ENCODE data around the gene CLPTM1. TPM values are rescaled to one million over a fixed set of nuclear protein-coding genes. Genes with fewer than 3 reads are reported as not detected.

Gene CLPTM1
- total RNA-seq, 1 donor from 2014 or later: 58.0 TPM

DNA sequence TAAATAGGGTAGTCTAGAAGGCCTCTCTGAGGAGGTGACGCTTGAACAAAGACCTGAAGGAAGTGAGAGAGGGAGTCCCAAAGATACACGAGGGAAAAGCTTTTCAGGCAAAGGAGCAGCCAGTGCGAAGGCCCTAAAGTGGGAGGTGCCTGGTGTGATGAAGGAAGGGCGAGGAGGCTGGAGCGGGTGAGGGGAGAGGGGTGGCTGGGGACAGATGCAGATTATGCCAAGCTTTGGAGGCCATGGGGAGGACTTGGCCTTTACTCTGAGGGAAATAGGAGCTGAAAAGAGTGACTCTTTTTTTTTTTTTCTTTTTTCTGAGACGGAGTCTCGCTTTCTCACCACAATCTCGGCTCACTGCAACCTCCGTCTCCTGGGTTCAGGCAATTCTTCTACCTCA lies 2.9 kb downstream of the CLPTM1 start:
- no peak for DNase-seq (ENCODE audit: low read depth)
- no peak overlapping the region for H3K4me3 ChIP-seq (ENCODE audit: low read depth, low read length)
- no peaks in the 10 kb centered on the region for H3K36me3 ChIP-seq (ENCODE audit: control insufficient read depth, insufficient read depth, low read length)
- TF ChIP-seq, protein P1, sequence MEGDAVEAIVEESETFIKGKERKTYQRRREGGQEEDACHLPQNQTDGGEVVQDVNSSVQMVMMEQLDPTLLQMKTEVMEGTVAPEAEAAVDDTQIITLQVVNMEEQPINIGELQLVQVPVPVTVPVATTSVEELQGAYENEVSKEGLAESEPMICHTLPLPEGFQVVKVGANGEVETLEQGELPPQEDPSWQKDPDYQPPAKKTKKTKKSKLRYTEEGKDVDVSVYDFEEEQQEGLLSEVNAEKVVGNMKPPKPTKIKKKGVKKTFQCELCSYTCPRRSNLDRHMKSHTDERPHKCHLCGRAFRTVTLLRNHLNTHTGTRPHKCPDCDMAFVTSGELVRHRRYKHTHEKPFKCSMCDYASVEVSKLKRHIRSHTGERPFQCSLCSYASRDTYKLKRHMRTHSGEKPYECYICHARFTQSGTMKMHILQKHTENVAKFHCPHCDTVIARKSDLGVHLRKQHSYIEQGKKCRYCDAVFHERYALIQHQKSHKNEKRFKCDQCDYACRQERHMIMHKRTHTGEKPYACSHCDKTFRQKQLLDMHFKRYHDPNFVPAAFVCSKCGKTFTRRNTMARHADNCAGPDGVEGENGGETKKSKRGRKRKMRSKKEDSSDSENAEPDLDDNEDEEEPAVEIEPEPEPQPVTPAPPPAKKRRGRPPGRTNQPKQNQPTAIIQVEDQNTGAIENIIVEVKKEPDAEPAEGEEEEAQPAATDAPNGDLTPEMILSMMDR (IDR thresholded peaks at IDR 0.05; ENCODE audit: insufficient read depth, low read length, poor library complexity, severe bottlenecking): no peak
- H3K27me3 ChIP-seq (ENCODE audit: control insufficient read depth, insufficient read depth, low read length): no peaks in the 10 kb centered on the region

DNA sequence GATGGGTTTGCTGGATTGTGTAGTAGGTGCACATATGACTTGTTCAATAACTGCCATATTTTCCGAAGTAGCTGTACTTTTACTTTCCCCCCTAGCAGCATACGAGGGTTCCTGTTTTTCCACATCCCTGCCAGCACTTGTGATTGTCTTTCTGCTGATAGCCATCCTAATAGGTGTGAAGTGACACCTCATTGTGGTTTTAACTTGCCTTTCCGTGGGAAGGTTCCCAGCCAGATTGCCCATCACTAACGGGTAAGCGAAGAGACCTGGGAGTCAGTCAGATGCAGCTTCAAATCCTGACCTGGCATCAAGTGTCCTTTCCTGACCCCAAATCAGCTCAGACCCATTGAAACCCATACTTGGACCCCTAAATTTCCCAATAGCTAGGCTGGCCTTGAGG lies 4.5 kb downstream of the CLPTM1 start:
- TF ChIP-seq, protein P1 (IDR thresholded peaks at IDR 0.05; ENCODE audit: insufficient read depth, low read length, poor library complexity, severe bottlenecking): no peak
- DNase-seq (ENCODE audit: low read depth): no peak
- H3K27me3 ChIP-seq (ENCODE audit: control insufficient read depth, insufficient read depth, low read length): no peaks in the 10 kb centered on the region
- H3K4me3 ChIP-seq (ENCODE audit: low read depth, low read length): no peak overlapping the region
- peaks cover 2% of the 10 kb centered on the region for H3K36me3 ChIP-seq (ENCODE audit: control insufficient read depth, insufficient read depth, low read length)

DNA sequence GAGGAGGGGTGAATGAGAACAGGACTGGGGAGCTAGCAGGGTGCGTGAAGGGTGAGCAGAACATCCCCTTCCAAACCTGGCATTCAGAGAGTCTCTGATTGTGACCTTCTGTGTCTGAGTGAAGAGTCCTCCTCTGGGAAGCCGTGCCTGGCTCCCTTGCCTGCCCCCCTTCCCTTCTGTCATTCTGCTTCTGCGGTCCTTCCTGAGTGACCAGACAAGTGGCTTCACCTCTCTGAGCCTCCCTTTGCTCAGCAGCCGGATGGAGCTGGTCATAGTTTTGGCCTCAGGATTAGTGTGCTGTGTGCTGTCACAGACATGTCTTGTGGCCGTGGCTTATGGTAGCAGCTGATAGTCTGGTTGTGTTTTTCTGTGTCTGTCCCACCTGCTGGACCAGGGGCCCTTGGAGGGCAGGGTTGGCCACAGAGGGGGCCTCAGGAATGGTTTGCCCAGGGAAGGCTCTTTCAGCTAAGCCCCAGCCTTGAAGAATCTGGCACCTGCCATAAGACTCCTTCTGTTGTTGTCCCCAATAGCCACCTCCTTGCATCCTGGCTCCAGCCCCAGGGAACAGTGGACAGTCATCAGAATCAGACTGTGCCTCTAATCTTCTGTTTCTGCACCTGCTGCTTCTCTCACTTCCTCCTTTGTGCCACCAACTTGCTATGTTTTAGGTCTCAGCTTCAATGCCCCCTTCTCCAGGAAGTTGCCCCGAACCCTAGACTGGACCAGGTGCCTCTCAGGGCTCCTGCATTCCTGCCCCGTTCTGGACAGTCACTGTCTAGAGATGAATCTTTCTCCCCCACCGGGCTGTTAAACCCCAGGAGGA lies 5.9 kb downstream of the CLPTM1 start:
- H3K27me3 ChIP-seq (ENCODE audit: control insufficient read depth, insufficient read depth, low read length): no peaks in the 10 kb centered on the region
- no peak for DNase-seq (ENCODE audit: low read depth)
- TF ChIP-seq, protein P1 (IDR thresholded peaks at IDR 0.05; ENCODE audit: insufficient read depth, low read length, poor library complexity, severe bottlenecking): no peak
- H3K4me3 ChIP-seq (ENCODE audit: low read depth, low read length): no peak overlapping the region
- peaks cover 2% of the 10 kb centered on the region for H3K36me3 ChIP-seq (ENCODE audit: control insufficient read depth, insufficient read depth, low read length)

DNA sequence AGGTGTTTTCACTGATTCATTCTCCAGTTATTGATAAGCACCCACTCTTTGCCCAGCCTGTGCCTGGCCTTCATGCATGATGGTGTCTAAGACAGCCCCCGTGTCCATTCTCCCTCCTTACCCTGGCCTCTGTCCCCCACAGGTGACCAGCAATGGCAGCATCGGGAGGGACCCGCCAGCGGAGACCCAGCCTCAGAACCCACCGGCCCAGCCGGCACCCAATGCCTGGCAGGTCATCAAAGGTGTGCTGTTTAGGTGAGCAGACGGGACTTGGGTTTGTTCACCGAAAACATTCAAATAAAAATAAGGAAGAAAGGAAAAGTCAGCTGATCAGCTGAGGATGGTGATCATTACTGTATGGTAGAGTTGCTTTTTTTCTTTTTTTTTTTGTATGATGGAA lies 6.6 kb downstream of the CLPTM1 start:
- Histone ChIP-seq H3K4me3 (ENCODE audit: low read depth, low read length) (no peak overlapping the region), H3K36me3 (ENCODE audit: control insufficient read depth, insufficient read depth, low read length) (peaks cover 2% of the 10 kb centered on the region), H3K27me3 (ENCODE audit: control insufficient read depth, insufficient read depth, low read length) (no peaks in the 10 kb centered on the region)
- TF ChIP-seq, protein P1 (IDR thresholded peaks at IDR 0.05; ENCODE audit: insufficient read depth, low read length, poor library complexity, severe bottlenecking): no peak
- no peak for DNase-seq (ENCODE audit: low read depth)

DNA sequence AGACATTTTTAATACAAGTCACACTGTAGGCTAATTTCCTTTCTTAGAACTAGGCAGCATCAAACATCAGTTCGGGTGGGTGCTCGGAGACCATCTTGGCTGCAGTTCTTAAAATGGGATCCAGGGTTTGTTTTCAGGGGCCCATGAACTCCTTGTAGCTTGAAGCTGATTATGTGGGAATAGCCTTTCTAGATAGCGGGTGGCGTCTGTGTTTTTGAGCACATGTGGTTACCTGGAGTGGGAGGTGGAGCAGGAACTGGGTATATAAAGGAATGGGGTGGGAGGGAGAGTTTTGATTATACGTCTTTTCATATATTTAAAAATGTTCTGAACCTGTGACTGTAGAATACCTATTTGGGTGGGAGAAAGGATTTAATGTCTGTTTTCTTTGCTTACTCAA lies 12.9 kb downstream of the CLPTM1 start:
- no peak for DNase-seq (ENCODE audit: low read depth)
- H3K4me3 ChIP-seq (ENCODE audit: low read depth, low read length): no peak overlapping the region
- H3K27me3 ChIP-seq (ENCODE audit: control insufficient read depth, insufficient read depth, low read length): no peaks in the 10 kb centered on the region
- H3K36me3 ChIP-seq (ENCODE audit: control insufficient read depth, insufficient read depth, low read length): peaks cover 2% of the 10 kb centered on the region
- TF ChIP-seq, protein P1 (IDR thresholded peaks at IDR 0.05; ENCODE audit: insufficient read depth, low read length, poor library complexity, severe bottlenecking): no peak

DNA sequence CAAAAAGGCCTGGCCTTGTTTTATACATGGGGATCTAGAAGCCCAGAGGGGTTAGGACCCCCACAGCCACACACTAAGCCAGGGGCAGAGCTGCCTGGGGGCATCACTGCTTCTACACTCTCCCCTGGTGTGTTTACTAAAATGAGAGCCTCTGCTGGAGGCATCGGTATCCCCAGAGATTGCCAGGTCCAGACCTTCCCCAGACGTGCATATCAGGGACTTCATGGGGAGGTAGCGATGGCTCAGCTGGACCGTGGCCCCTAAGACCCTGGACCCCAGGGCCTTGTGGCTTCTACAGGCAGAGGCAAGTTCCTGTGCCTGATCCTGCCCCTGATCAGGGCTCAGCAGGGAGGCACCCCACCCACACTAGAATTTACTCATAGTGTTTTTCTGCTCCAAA lies 13.5 kb downstream of the CLPTM1 start:
- DNase-seq (ENCODE audit: low read depth): no peak
- Histone ChIP-seq H3K4me3 (ENCODE audit: low read depth, low read length) (no peak overlapping the region), H3K36me3 (ENCODE audit: control insufficient read depth, insufficient read depth, low read length) (peaks cover 2% of the 10 kb centered on the region), H3K27me3 (ENCODE audit: control insufficient read depth, insufficient read depth, low read length) (no peaks in the 10 kb centered on the region)
- TF ChIP-seq, protein P1 (IDR thresholded peaks at IDR 0.05; ENCODE audit: insufficient read depth, low read length, poor library complexity, severe bottlenecking): no peak

All from kidney epithelial cell (primary cell).